ENCODE measurements around the gene BGN. TPM values are rescaled to one million over a fixed set of nuclear protein-coding genes. Genes with fewer than 3 reads are reported as not detected.

BGN gene
- total and polyA plus RNA-seq, 10 of the 15 experiments (the other 5 are each of a cell fraction or from before 2014, with no cell fraction given) = 0.06 to 0.18 (median 0.12) TPM; not detected in 7

- no peak overlapping the region for H3K4me3 ChIP-seq
- peaks cover 0 to 2% of the 10 kb centered on the region in 2 experiments; a peak in 2 of 4 replicates for H3K36me3 ChIP-seq (ENCODE audit: control insufficient read depth in 2 of 2, insufficient read depth in 2 of 2, low read length in 1 of 2)
- no peak for DNase-seq (ENCODE audit: low read depth, low spot score)
- no peaks in the 10 kb centered on the region for H3K27me3 ChIP-seq (replicated peaks in 1 of 2; ENCODE audit: control insufficient read depth in 2 of 2, insufficient read depth in 2 of 2, low read length in 1 of 2)
- no peak for FAIRE-seq
- ChIA-PET RAD21 (ENCODE audit: unreplicated experiment) (no interaction called here), SMC1A (ENCODE audit: uncharacterized antibody, unreplicated experiment) (no interaction called here), CTCF (no interaction called here), POLR2A (no interaction called here)
- no peaks in the 10 kb centered on the region for H3K9me3 ChIP-seq (replicated peaks; ENCODE audit: control insufficient read depth, insufficient read depth, low read length)
- H4K20me1 ChIP-seq (ENCODE audit: control insufficient read depth, insufficient read depth) = no peaks in the 10 kb centered on the region
- ATAC-seq = no peak
- intact Hi-C loops (cut with micrococcal nuclease; ENCODE audit: unreplicated experiment) = no loop called here
- TF ChIP-seq WRNIP1 (IDR thresholded peaks at IDR 0.05; ENCODE audit: borderline replicate concordance, low read depth, low read length) (no peak), CTCF (IDR thresholded peaks at IDR 0.05 in 2 of 3, conservative IDR thresholded peaks at IDR 0.05 in 1 of 3; ENCODE audit: control insufficient read depth in 2 of 3, extremely low read depth in 1 of 3, insufficient read depth in 1 of 3, low read depth in 3 of 3, low read length in 3 of 3) (no peak), SMAD1 (IDR thresholded peaks at IDR 0.05; ENCODE audit: low read depth, partially characterized antibody) (no peak), PML (IDR thresholded peaks at IDR 0.05; ENCODE audit: low read length) (no peak), EZH2 (IDR thresholded peaks at IDR 0.05; ENCODE audit: borderline replicate concordance, control insufficient read depth, low read depth, low read length) (no peak), TARDBP (IDR thresholded peaks at IDR 0.05; ENCODE audit: borderline replicate concordance) (no peak)
- H3K9ac ChIP-seq (ENCODE audit: control insufficient read depth, insufficient read depth, low read length) = no peak overlapping the region
- no peak overlapping the region for H2AFZ ChIP-seq (ENCODE audit: control insufficient read depth, low read depth, low read length)
- WGBS (ENCODE audit: insufficient coverage, insufficient replicate concordance, low lambda C conversion rate, missing lambda C conversion rate) = 77% methylated on average over 12 of the region's 12 CpGs
- in situ Hi-C loops (cut with MboI) = no loop called here
- H3K79me2 ChIP-seq (ENCODE audit: control insufficient read depth, insufficient read depth, low read length) = no peaks in the 10 kb centered on the region
- BruUV-seq (replicated peaks) = no TSS peak
- no peaks in the 10 kb centered on the region for H3K4me1 ChIP-seq (ENCODE audit: control insufficient read depth, insufficient read depth, low read length)
- no peak overlapping the region for H3K27ac ChIP-seq (ENCODE audit: control insufficient read depth, insufficient read depth)
- H3K4me2 ChIP-seq (ENCODE audit: control insufficient read depth, insufficient read depth) = no peak overlapping the region
Observed at GRCh38 chrX:153456161-153456560, 38.6 kb upstream of the BGN start.

Measured in GM12878 (cell line).